NCI-H2196 (cell line): ENCODE results near the gene CACFD1.
A peak's percentile ranks its signal among the peaks of the same experiment; 100 is the strongest.

ENCODE experiments used
- DNase-seq: peaks from one replicate; lab custom pipeline; 2025; ENCODE audit not compliant: unreplicated experiment; lab: John Stamatoyannopoulos, UW

The CACFD1 gene

DNA sequence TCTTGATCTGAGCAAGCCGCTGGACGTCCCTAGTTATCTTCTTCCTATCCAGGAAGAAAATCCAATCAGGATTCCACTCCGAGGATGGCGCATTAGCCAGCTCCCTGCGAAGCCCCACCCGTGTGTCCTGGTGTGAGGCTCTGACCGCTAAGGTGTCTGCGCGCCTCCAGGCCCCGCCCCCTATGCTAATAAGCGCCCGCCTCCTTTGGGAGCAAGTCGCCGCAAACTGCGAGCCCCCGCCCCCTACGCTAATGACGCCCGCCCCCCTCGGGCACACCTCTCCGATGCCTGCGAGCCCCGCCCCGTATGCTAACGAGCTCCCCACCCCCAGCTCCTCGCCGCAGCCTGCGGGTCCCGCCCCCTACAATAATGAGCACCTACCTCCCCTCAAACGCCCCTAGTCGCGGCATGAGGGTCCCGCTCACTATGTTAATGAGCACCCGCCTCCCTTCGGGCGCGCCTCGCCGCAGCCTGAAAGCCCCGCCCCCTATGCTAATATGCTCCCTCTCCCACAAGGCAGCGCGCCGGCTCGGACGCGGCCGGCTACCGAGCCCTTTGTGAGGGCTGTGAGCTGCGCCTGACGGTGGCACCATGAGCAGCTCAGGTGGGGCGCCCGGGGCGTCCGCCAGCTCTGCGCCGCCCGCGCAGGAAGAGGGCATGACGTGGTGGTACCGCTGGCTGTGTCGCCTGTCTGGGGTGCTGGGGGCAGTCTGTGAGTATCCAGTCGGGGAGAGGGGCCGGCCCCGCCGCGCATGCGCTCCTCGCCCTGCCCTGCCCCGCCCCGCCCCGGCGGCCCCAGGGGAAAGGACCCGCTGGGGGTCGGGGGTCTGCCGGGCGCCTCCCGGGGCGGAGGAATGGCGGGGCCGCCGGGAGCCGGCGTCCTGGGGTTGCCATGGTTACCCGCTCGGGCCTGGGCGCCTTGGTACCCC lies at the start of gene CACFD1:
CACFD1 (plus strand) TSS at position 503 of the 929 bp plus-strand sequence; CDS start at position 592, 89 bp downstream.
- DNase-seq, result peak; percentile 98

- no peak for DNase-seq
These were observed 44.6 kb upstream of the CACFD1 start for GRCh38 chr9:133415170-133415569.

- peak; percentile 81 for DNase-seq
These were observed 42.0 kb upstream of the CACFD1 start, which contains the start of gene REXO4 for GRCh38 chr9:133417541-133418461. TSS of gene REXO4 (minus strand) at chr9:133418010. CDS start at chr9:133417844, 166 bp downstream.

GRCh38 chr9:133419005-133419404 lies 40.8 kb upstream of the CACFD1 start:
- DNase-seq, result no peak

DNA sequence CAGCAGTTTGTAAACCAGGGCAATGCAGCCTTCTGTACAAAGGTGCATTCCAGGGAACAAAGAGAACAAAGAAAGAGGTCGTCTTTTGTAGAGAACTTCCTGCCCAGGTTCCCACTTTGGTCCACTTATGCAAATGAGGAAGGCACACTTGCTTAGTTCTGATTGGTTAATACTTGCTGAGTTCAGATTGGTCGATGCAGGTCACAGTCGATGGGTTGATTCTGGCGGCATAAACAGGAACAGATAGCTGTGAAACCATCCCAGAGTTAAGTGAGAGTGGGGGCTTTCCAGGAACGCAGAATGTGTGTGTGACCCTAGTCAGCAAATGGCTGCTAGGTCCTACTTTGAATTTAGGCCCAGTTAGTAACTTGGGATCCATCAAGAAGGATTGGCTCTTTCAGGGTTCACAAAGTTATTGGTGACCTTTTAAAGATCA lies 39.4 kb upstream of the CACFD1 start:
- peak; percentile 30 for DNase-seq

- no peak for DNase-seq
These were observed 37.9 kb upstream of the CACFD1 start, which contains the start of gene ADAMTS13 for GRCh38 chr9:133421615-133422542. TSS of gene ADAMTS13 (plus strand) at chr9:133422367. CDS start at chr9:133422444, 77 bp downstream.

GRCh38 chr9:133423216-133423615 lies 36.6 kb upstream of the CACFD1 start:
- DNase-seq, result no peak

DNA sequence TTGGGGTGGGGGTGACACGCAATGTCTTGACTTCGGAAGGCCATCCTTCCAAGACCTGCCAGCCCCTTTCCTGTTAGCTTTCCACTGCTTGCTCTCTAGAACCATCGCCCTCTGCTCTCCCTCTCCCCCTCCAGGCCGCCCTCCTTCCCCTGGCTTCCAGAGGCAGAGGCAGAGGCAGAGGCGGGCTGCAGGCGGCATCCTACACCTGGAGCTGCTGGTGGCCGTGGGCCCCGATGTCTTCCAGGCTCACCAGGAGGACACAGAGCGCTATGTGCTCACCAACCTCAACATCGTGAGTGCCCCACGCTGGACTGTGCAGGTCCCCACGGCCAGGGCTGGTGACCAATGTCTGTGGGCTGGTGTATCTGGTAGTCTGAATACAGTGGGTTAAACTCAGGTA lies 35.6 kb upstream of the CACFD1 start:
- DNase-seq, result no peak

- DNase-seq, result no peak
These were observed 34.6 kb upstream of the CACFD1 start for GRCh38 chr9:133425049-133425632.

DNA sequence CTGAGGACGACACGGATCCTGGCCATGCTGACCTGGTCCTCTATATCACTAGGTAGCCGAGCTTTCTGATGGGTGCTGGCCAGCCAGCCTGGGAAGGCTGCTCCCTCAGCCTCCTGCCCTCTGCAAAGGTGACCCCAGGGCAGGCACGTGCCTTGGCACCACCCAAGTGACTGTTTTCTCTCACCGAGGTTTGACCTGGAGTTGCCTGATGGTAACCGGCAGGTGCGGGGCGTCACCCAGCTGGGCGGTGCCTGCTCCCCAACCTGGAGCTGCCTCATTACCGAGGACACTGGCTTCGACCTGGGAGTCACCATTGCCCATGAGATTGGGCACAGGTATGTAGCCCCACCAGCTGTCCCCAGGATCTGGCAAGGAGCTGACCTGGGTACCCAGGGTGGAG lies 33.8 kb upstream of the CACFD1 start:
- no peak for DNase-seq

GRCh38 chr9:133427658-133428348 lies 32.0 kb upstream of the CACFD1 start:
- DNase-seq, result no peak

GRCh38 chr9:133428617-133429101 lies 31.1 kb upstream of the CACFD1 start:
- DNase-seq, result peak; percentile 71

DNA sequence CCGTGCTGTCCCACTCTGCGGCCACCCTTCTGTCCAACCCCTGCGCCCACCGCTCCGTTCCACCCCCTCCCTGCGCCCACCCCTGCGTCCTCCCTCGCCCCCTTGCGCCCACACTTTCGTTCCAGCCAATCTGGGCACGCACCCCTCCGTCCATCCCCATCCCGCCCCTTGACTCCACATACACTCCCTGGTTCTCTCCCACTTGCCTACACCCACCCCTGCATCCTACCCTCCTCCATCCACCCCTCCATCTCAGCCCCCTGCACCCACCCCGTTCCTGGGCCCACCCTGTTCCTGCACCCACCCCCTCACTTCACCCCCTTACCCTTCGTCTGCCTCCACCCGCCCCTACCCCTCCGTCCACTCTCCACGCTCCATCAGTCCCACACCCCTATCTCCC lies 30.6 kb upstream of the CACFD1 start:
- DNase-seq, result no peak

DNA sequence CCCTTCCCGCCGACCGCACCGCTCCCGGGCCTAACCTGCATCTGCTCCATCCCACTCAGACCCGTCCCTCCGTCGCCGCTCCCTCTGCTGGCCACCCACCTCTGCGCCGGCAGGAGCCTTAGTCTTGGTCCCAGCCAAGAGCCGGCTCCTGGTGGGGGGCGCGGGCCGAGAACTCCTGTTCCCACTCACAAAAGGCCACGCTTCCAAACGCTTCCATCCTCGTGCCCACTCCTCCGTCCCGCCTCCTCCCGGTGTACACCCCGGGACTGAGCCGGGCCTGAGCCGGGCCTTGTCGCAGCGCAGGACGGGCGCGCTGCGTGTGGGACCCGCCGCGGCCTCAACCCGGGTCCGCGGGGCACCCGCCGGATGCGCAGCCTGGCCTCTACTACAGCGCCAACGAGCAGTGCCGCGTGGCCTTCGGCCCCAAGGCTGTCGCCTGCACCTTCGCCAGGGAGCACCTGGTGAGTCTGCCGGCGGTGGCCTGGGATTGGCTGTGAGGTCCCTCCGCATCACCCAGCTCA lies 30.1 kb upstream of the CACFD1 start:
- DNase-seq, result no peak

DNA sequence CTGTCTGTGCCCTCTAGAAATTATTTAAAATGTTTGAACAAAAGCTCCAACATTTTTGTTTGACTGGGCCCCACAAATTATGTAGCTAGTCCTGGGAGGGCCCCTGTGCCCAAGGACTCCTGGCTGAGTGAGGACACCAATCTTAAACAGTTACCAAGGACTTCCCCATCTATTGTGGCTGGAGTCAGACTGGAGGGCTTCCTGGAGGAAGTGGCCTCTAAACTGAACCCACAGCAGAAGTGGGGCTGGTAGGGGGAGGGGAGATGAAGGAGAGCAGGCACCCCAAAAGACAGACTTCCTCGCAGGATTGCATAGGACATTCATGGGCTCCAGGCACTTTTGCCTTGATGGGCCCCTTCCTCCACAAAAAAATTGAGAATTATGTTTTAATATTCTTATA lies 29.5 kb upstream of the CACFD1 start:
- no peak for DNase-seq

DNA sequence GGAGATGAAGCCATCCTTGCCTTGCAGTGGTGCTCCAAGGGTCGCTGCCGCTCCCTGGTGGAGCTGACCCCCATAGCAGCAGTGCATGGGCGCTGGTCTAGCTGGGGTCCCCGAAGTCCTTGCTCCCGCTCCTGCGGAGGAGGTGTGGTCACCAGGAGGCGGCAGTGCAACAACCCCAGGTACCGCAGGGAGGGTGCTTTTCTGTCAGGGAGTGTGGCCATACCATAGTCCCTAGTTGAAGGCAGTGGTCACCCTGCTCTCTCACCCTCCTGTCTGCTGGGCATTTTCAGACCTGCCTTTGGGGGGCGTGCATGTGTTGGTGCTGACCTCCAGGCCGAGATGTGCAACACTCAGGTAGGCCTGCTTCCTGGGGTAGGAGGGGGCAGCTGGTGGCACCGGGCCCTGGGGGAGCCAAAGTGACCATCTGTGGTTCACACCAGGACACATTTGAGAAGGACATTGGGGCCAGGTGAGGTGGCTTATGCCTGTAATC lies 26.4 kb upstream of the CACFD1 start:
- DNase-seq, result no peak

DNA sequence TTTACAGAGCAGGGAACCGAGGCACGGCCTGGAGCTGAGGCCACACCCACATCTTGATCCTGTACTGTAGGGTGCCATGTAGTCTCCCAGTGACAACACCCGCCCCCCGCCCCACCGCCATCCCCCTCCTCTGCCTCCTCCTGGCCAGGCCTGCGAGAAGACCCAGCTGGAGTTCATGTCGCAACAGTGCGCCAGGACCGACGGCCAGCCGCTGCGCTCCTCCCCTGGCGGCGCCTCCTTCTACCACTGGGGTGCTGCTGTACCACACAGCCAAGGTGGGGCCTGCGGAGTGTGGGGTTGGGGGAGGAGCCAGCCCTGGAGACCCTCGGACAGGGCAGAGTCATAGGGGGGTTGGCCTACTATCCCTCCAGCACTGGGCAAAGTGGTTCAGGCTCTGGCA lies 23.1 kb upstream of the CACFD1 start:
- DNase-seq, result no peak

DNA sequence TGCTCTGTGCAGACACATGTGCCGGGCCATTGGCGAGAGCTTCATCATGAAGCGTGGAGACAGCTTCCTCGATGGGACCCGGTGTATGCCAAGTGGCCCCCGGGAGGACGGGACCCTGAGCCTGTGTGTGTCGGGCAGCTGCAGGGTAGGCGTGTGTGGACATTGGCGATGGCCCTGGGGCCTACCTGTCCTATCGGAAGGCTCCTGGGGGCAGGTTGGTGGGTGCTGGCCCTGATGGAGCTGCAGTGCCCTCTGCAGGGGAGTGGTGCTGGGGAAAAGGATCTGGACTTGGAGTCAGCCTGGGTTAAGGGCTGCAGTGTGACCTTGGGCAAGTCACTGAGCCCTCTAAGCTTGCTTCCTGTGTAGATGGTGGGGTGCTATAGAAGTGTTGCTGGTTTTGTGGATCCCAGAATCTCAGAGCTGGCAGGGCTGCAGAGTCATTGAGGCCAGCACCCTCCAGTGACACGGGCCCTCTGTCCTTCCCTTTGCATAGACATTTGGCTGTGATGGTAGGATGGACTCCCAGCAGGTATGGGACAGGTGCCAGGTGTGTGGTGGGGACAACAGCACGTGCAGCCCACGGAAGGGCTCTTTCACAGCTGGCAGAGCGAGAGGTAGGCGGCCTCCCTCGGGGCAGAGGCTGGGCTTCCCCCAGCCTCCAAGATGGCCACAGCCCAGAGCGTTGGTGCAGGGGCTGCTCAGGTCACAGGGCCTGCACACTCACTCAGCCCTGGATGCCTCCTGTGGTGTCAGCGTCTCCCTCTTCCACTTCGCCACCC lies 21.8 kb upstream of the CACFD1 start:
- peak; percentile 7 for DNase-seq
